C4-2B (cell line): ENCODE measurements around the gene KRTAP10-2.
A peak's percentile ranks its signal among the peaks of the same experiment; 100 is the strongest.
"Not testable (repeated sequence)": the region's sequence is repeated elsewhere in the genome, so short reads cannot be mapped to it uniquely, and the experiment has no call there.

Experiments used
- CTCF ChIP-seq: fragments of 450-650 bp; conservative IDR thresholded peaks from 2 replicates; pipeline ENCODE4 v1.5.1; 2017; ENCODE audit warnings: mild to moderate bottlenecking
- ZFX ChIP-seq: fragments of 450-650 bp; IDR thresholded peaks from 2 replicates; pipeline ENCODE4 v1.6.1; 2017

- peak; percentile 45 for TF ChIP-seq CTCF
- not testable (repeated sequence) for TF ChIP-seq ZFX
Observed at GRCh38 chr21:44601091-44601490, 49.8 kb upstream of the KRTAP10-2 start.
